NB4 (cell line): ENCODE measurements around the gene DOLK.

Experiments used
- DNase-seq: peaks from one replicate; pipeline ENCODE4 v3.0.0; 2010; ENCODE audit warnings: low read depth
- H3K4me3 ChIP-seq: one replicate; pipeline ENCODE4 v1.5.1; 2011; ENCODE audit warnings: mild to moderate bottlenecking, low read depth, low read length, moderate library complexity
- MAX ChIP-seq: IDR thresholded peaks from 2 replicates; pipeline ENCODE4 v1.6.1; 2011; ENCODE audit warnings: low read depth, low read length
- MYC ChIP-seq: IDR thresholded peaks from 2 replicates; pipeline ENCODE4 v1.6.1; 2011; ENCODE audit warnings: low read depth, low read length
- POLR2A ChIP-seq: IDR thresholded peaks from 2 replicates; pipeline ENCODE4 v1.6.1; 2011; ENCODE audit warnings: mild to moderate bottlenecking; ENCODE audit not compliant: insufficient read length; ENCODE audit errors: extremely low read depth
- TF ChIP-seq, protein P1 (sequence below): IDR thresholded peaks from one replicate; pipeline ENCODE4 v1.5.1; 2012; ENCODE audit warnings: low read depth, low read length

The DOLK gene

GRCh38 chr9:128902351-128903078, 44.9 kb downstream of the DOLK start:
- no peak overlapping the region for H3K4me3 ChIP-seq
- peak; percentile 84 for DNase-seq
- TF ChIP-seq MAX (peak; percentile 94), MYC (peak; percentile 95), POLR2A (peak; percentile 31)
- TF ChIP-seq, protein P1, sequence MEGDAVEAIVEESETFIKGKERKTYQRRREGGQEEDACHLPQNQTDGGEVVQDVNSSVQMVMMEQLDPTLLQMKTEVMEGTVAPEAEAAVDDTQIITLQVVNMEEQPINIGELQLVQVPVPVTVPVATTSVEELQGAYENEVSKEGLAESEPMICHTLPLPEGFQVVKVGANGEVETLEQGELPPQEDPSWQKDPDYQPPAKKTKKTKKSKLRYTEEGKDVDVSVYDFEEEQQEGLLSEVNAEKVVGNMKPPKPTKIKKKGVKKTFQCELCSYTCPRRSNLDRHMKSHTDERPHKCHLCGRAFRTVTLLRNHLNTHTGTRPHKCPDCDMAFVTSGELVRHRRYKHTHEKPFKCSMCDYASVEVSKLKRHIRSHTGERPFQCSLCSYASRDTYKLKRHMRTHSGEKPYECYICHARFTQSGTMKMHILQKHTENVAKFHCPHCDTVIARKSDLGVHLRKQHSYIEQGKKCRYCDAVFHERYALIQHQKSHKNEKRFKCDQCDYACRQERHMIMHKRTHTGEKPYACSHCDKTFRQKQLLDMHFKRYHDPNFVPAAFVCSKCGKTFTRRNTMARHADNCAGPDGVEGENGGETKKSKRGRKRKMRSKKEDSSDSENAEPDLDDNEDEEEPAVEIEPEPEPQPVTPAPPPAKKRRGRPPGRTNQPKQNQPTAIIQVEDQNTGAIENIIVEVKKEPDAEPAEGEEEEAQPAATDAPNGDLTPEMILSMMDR: no peak

GRCh38 chr9:128901822-128902221, 45.6 kb downstream of the DOLK start:
- TF ChIP-seq POLR2A: no peak
- TF ChIP-seq MYC: no peak
- TF ChIP-seq MAX: no peak
- TF ChIP-seq, protein P1: no peak
- DNase-seq: no peak
- H3K4me3 ChIP-seq: no peak overlapping the region

GRCh38 chr9:128901379-128901778, 46.0 kb downstream of the DOLK start:
- no peak for DNase-seq
- TF ChIP-seq MYC (no peak), MAX (no peak), POLR2A (no peak)
- TF ChIP-seq, protein P1: no peak
- no peak overlapping the region for H3K4me3 ChIP-seq

DNA sequence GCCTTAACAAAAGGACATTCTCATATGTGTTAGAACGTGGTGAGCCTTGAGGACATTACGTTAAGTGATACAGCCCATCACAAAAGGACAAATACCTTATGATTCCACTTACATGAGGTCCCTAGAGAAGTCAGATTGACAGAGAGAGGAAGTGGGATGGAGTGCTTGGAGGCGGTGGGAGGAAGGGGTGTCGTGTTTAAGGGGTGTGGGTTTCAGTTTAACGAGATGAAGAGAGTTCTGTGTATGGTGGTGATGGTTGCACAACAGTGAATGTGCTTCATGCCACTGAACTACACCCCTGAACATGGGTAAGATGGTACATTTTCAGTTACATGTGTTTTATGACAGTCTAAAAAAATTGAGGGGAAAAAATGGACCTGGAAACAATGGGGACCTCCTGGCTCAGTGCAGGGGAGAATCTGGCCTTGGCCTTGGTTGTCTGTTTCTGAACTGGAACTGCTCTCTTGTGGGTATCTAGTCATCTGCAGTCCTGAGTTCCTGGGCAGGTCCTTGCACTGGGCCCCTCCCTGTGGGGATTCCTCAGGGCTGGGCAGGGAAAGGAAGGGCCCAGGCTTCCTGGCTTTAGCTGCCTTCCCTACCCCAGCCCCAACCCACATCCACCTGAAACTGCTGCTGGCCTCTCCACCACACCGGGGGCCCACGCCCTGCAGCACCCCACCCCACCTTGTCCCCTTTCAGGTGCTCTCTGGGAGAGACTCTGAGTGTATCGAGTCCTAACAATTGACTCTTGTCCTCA, 47.7 kb downstream of the DOLK start:
- H3K4me3 ChIP-seq: no peak overlapping the region
- peak; percentile 75 for TF ChIP-seq MAX
- peak; percentile 29; the same call in 1 of the 2 replicates for TF ChIP-seq MYC
- TF ChIP-seq POLR2A: no peak
- TF ChIP-seq, protein P1: no peak
- DNase-seq: peak; percentile 93

GRCh38 chr9:128898845-128899565, 48.4 kb downstream of the DOLK start:
- DNase-seq: no peak
- TF ChIP-seq MYC (no peak), MAX (no peak), POLR2A (no peak)
- TF ChIP-seq, protein P1: no peak
- H3K4me3 ChIP-seq: no peak overlapping the region
